Measurements from ENCODE around the gene FBXL15. TPM values are rescaled to one million over a fixed set of nuclear protein-coding genes. Genes with fewer than 3 reads are reported as not detected.

FBXL15 gene
- total and polyA plus RNA-seq, 2 donors (not counting 1 experiment from before 2014, with no cell fraction given), result 15.5 to 20.7 TPM

GRCh38 chr10:102394801-102395399 is 25.7 kb upstream of the FBXL15 start:
- no peaks in the 10 kb centered on the region for H3K9me3 Mint-ChIP-seq (ENCODE audit: insufficient read depth)
- H3K27me3 Mint-ChIP-seq, result no peaks in the 10 kb centered on the region
- Histone ChIP-seq H3K27me3 (replicated peaks in 1 of 4; ENCODE audit: control extremely low read depth in 1 of 4, control insufficient read depth in 3 of 4, insufficient read depth in 4 of 4, low read length in 3 of 4) (no peaks in the 10 kb centered on the region), H3K79me2 (ENCODE audit: control insufficient read depth, insufficient read depth, low read length) (peaks cover 45% of the 10 kb centered on the region), H3K4me3 (ENCODE audit: control extremely low read depth in 1 of 5, extremely low read depth in 1 of 5, insufficient read depth in 1 of 5, low read depth in 2 of 5, low read length in 4 of 5) (peak overlapping the region; percentile 86 to 100 (median 99)), H3K4me1 (ENCODE audit: control insufficient read depth in 2 of 2, insufficient read depth in 2 of 2, low read length in 2 of 2) (peaks cover 40 to 48% of the 10 kb centered on the region in 2 donors), H2AFZ (ENCODE audit: insufficient read depth, low read depth, low read length, poor library complexity, severe bottlenecking) (no peak overlapping the region), H3K4me2 (replicated peaks; ENCODE audit: low read depth, low read length, poor library complexity, severe bottlenecking) (peak overlapping the region; percentile 99), H4K20me1 (ENCODE audit: control insufficient read depth, insufficient read depth, low read length, poor library complexity, severe bottlenecking) (peaks cover 48% of the 10 kb centered on the region), H3K36me3 (replicated peaks in 1 of 2; ENCODE audit: control extremely low read depth in 1 of 2, control insufficient read depth in 1 of 2, extremely low read depth in 1 of 2, insufficient read depth in 2 of 2, low read length in 1 of 2) (peaks cover 0 to 28% of the 10 kb centered on the region in 2 experiments), H3K9ac (ENCODE audit: low read length) (peak overlapping the region; percentile 96), H3K9me3 (ENCODE audit: control extremely low read depth in 1 of 3, control insufficient read depth in 2 of 3, insufficient read depth in 1 of 3, low read length in 2 of 3) (no peaks in the 10 kb centered on the region), H3K27ac (ENCODE audit: low read length in 2 of 2) (peak overlapping the region; percentile 98 to 100)
- CTCF ChIA-PET, result interaction anchor here (0.8 to 8.8 kb wide), 11 partner anchors 10 to 189 kb away, joined by 3 to 108 read pairs (median 20); partner anchors contain the start of genes ACTR1A, C10orf95, CUEDC2 and FBXL15
- ATAC-seq (ENCODE audit: low read depth), result peak; percentile 11
- intact Hi-C loops (cut with micrococcal nuclease), result loop anchor here (1.0 to 2.0 kb wide), 10 partner anchors 26 to 251 kb away; partner anchors contain the start of genes GBF1, NOLC1 and SUFU
- no peak for TF ChIP-seq CTCF (IDR thresholded peaks at IDR 0.05)
- TF ChIP-seq EZH2 (IDR thresholded peaks at IDR 0.05; ENCODE audit: borderline replicate concordance, insufficient read depth, low read depth, low read length, poor library complexity, severe bottlenecking), result no peak
- H3K27ac Mint-ChIP-seq, result peak overlapping the region; percentile 99
- POLR2A ChIA-PET, result interaction anchor here (0.6 to 3.7 kb wide), 19 partner anchors 9 to 565 kb away, joined by 3 to 38 read pairs (median 5); partner anchors contain the start of genes ACTR1A, C10orf95, CUEDC2 and FBXL15
- WGBS (ENCODE audit: insufficient coverage), result 0% methylated on average over 26 of the region's 35 CpGs
- peaks cover 47% of the 10 kb centered on the region for H3K4me1 Mint-ChIP-seq
- DNase-seq, result no peak
- H3K4me3 Mint-ChIP-seq, result peak overlapping the region; percentile 95

Measured in B cell (primary cell).